Neural cell (in vitro differentiated cells): ENCODE results near the gene S1PR4. TPM values are rescaled to one million over a fixed set of nuclear protein-coding genes. Genes with fewer than 3 reads are reported as not detected.

ENCODE experiments used
- H2AFZ ChIP-seq: fragments of 200-600, 300-800 bp; sonication (generic), shearing (Covaris generic); 2 replicates; pipeline ENCODE4 v1.6.0; 2014; ENCODE audit warnings: low read depth, mild to moderate bottlenecking, antibody characterized with exemption, low read length, moderate library complexity
- H3F3A ChIP-seq: fragments of 200-600 bp; shearing (Covaris generic); 2 replicates; pipeline ENCODE4 v1.6.1; 2016; ENCODE audit warnings: mild to moderate bottlenecking, moderate library complexity, mixed read lengths, antibody characterized with exemption, low read length; ENCODE audit not compliant: insufficient read depth, poor library complexity, severe bottlenecking
- H3K27ac ChIP-seq: fragments of 200-600, 300-800 bp; sonication (generic), shearing (Covaris generic); 2 replicates; pipeline ENCODE4 v1.5.1; 2014; ENCODE audit warnings: mild to moderate bottlenecking, low read length, moderate library complexity
- H3K27me3 ChIP-seq: fragments of 300-800, 200-600 bp; sonication (generic), shearing (Covaris generic); 2 replicates; pipeline ENCODE4 v1.6.0; 2014; ENCODE audit warnings: mild to moderate bottlenecking, low read depth, low read length, moderate library complexity; ENCODE audit not compliant: insufficient read depth
- H3K36me3 ChIP-seq: fragments of 300-800, 200-600 bp; sonication (generic), shearing (Covaris generic); 2 replicates; pipeline ENCODE4 v1.5.1; 2014; ENCODE audit warnings: mild to moderate bottlenecking, antibody characterized with exemption, low read length, moderate library complexity; ENCODE audit not compliant: insufficient read depth
- H3K4me2 ChIP-seq: fragments of 300-800, 200-600 bp; sonication (generic), shearing (Covaris generic); 2 replicates; pipeline ENCODE4 v1.6.0; 2014; ENCODE audit warnings: mild to moderate bottlenecking, low read length
- H3K4me3 ChIP-seq: fragments of 300-800, 200-600 bp; sonication (generic), shearing (Covaris generic); 2 replicates; pipeline ENCODE4 v1.5.1; 2014; ENCODE audit warnings: mild to moderate bottlenecking, low read length, moderate library complexity
- H3K79me2 ChIP-seq: fragments of 200-600 bp; shearing (Covaris generic); replicated peaks from 2 replicates; pipeline ENCODE4 v1.6.0; 2014; ENCODE audit warnings: mild to moderate bottlenecking, low read length, moderate library complexity; ENCODE audit not compliant: insufficient read depth
- H3K9ac ChIP-seq: fragments of 300-800, 200-600 bp; sonication (generic), shearing (Covaris generic); 2 replicates; pipeline ENCODE4 v1.6.1; 2016; ENCODE audit warnings: mild to moderate bottlenecking, low read length, mixed read lengths
- H3K9me2 ChIP-seq: fragments of 200-600 bp; shearing (Covaris generic); 2 replicates; pipeline ENCODE4 v1.6.1; 2016; ENCODE audit warnings: mild to moderate bottlenecking, low read length, mixed read lengths; ENCODE audit not compliant: insufficient read depth
- H3K9me3 ChIP-seq: fragments of 200-600, 300-800 bp; sonication (generic), shearing (Covaris generic); 2 replicates; pipeline ENCODE4 v1.6.1; 2016; ENCODE audit warnings: mild to moderate bottlenecking, mixed run types, low read length, moderate library complexity, mixed read lengths
- H4K20me1 ChIP-seq: fragments of 200-600 bp; shearing (Covaris generic); 2 replicates; pipeline ENCODE4 v1.6.1; 2016; ENCODE audit warnings: mild to moderate bottlenecking, mixed run types; ENCODE audit not compliant: insufficient read depth
- EP300 ChIP-seq: fragments of 450-650 bp; conservative IDR thresholded peaks from 2 replicates; pipeline ENCODE4 v1.6.1; 2014; ENCODE audit warnings: antibody characterized with exemption, mild to moderate bottlenecking, moderate library complexity; ENCODE audit not compliant: poor library complexity, severe bottlenecking
- EZH2 ChIP-seq: fragments of 200-600, 300-800 bp; shearing (Covaris generic), sonication (generic); IDR thresholded peaks from 2 replicates; pipeline ENCODE4 v1.6.1; 2014; ENCODE audit warnings: antibody characterized with exemption, low read length, borderline replicate concordance, mild to moderate bottlenecking; ENCODE audit not compliant: insufficient read depth, poor library complexity, severe bottlenecking
- MXI1 ChIP-seq: fragments of 450-650 bp; conservative IDR thresholded peaks from 2 replicates; pipeline ENCODE4 v1.6.1; 2014; ENCODE audit warnings: antibody characterized with exemption, mild to moderate bottlenecking; ENCODE audit not compliant: poor library complexity, severe bottlenecking
- POLR2AphosphoS5 ChIP-seq: IDR thresholded peaks from 2 replicates; pipeline ENCODE4 v1.6.1; 2012
- RAD21 ChIP-seq: fragments of 450-650 bp; conservative IDR thresholded peaks from 2 replicates; pipeline ENCODE4 v1.6.1; 2014; ENCODE audit warnings: antibody characterized with exemption, mild to moderate bottlenecking, moderate library complexity
- SMC3 ChIP-seq: fragments of 450-650 bp; conservative IDR thresholded peaks from 2 replicates; pipeline ENCODE4 v1.6.1; 2014; ENCODE audit warnings: antibody characterized with exemption, mild to moderate bottlenecking, moderate library complexity; ENCODE audit not compliant: poor library complexity
- TAF1 ChIP-seq: IDR thresholded peaks from 2 replicates; pipeline ENCODE4 v1.6.1; 2012; ENCODE audit warnings: low read depth
- polyA plus RNA-seq: library from polyadenylated mRNA; depleted of rRNA; stranded (reverse); fragments of >200 nt; gene quantifications from 2 replicates; pipeline ENCODE4 v1.2.3, GENCODE V29; 2014
- TF ChIP-seq, protein P1 (sequence below): fragments of 450-650 bp; IDR thresholded peaks from 2 replicates; pipeline ENCODE4 v1.5.1; 2014; ENCODE audit warnings: antibody characterized with exemption, mild to moderate bottlenecking, moderate library complexity; ENCODE audit not compliant: poor library complexity, severe bottlenecking
- TF ChIP-seq, protein P2 (sequence below): IDR thresholded peaks from 2 replicates; pipeline ENCODE4 v1.6.1; 2012; ENCODE audit warnings: borderline replicate concordance

The S1PR4 gene
- polyA plus RNA-seq, 1 donor from 2014 or later, result not detected

DNA sequence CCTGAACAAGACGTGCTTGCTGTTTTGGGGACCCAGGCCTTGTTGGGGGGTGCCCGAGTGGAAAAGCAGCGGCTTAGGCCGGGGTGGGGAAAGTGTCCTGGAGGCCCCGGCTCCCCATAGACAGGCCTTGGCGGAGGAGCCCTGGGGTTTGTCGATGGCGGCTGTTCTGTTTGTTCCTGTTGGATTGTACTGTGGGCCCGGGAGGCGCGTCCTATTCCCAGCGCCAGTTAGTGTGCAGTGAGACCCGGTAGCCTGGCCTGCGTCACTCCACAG is 18.3 kb downstream of the S1PR4 start:
- no peaks in the 10 kb centered on the region for H3F3A ChIP-seq
- no peak overlapping the region for H3K9ac ChIP-seq
- no peak overlapping the region for H3K27ac ChIP-seq
- H4K20me1 ChIP-seq, result no peaks in the 10 kb centered on the region
- H3K36me3 ChIP-seq, result no peaks in the 10 kb centered on the region
- H3K4me2 ChIP-seq, result no peak overlapping the region
- no peaks in the 10 kb centered on the region for H3K9me3 ChIP-seq
- H3K27me3 ChIP-seq, result no peaks in the 10 kb centered on the region
- H2AFZ ChIP-seq, result no peak overlapping the region
- no peaks in the 10 kb centered on the region for H3K79me2 ChIP-seq
- no peaks in the 10 kb centered on the region for H3K9me2 ChIP-seq
- no peak overlapping the region for H3K4me3 ChIP-seq
- TF ChIP-seq TAF1 (no peak), EP300 (no peak), EZH2 (no peak), RAD21 (no peak), SMC3 (no peak), MXI1 (no peak), POLR2AphosphoS5 (no peak)
- TF ChIP-seq, protein P1, sequence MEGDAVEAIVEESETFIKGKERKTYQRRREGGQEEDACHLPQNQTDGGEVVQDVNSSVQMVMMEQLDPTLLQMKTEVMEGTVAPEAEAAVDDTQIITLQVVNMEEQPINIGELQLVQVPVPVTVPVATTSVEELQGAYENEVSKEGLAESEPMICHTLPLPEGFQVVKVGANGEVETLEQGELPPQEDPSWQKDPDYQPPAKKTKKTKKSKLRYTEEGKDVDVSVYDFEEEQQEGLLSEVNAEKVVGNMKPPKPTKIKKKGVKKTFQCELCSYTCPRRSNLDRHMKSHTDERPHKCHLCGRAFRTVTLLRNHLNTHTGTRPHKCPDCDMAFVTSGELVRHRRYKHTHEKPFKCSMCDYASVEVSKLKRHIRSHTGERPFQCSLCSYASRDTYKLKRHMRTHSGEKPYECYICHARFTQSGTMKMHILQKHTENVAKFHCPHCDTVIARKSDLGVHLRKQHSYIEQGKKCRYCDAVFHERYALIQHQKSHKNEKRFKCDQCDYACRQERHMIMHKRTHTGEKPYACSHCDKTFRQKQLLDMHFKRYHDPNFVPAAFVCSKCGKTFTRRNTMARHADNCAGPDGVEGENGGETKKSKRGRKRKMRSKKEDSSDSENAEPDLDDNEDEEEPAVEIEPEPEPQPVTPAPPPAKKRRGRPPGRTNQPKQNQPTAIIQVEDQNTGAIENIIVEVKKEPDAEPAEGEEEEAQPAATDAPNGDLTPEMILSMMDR, result no peak
- TF ChIP-seq, protein P2, sequence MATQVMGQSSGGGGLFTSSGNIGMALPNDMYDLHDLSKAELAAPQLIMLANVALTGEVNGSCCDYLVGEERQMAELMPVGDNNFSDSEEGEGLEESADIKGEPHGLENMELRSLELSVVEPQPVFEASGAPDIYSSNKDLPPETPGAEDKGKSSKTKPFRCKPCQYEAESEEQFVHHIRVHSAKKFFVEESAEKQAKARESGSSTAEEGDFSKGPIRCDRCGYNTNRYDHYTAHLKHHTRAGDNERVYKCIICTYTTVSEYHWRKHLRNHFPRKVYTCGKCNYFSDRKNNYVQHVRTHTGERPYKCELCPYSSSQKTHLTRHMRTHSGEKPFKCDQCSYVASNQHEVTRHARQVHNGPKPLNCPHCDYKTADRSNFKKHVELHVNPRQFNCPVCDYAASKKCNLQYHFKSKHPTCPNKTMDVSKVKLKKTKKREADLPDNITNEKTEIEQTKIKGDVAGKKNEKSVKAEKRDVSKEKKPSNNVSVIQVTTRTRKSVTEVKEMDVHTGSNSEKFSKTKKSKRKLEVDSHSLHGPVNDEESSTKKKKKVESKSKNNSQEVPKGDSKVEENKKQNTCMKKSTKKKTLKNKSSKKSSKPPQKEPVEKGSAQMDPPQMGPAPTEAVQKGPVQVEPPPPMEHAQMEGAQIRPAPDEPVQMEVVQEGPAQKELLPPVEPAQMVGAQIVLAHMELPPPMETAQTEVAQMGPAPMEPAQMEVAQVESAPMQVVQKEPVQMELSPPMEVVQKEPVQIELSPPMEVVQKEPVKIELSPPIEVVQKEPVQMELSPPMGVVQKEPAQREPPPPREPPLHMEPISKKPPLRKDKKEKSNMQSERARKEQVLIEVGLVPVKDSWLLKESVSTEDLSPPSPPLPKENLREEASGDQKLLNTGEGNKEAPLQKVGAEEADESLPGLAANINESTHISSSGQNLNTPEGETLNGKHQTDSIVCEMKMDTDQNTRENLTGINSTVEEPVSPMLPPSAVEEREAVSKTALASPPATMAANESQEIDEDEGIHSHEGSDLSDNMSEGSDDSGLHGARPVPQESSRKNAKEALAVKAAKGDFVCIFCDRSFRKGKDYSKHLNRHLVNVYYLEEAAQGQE, result no peak

DNA sequence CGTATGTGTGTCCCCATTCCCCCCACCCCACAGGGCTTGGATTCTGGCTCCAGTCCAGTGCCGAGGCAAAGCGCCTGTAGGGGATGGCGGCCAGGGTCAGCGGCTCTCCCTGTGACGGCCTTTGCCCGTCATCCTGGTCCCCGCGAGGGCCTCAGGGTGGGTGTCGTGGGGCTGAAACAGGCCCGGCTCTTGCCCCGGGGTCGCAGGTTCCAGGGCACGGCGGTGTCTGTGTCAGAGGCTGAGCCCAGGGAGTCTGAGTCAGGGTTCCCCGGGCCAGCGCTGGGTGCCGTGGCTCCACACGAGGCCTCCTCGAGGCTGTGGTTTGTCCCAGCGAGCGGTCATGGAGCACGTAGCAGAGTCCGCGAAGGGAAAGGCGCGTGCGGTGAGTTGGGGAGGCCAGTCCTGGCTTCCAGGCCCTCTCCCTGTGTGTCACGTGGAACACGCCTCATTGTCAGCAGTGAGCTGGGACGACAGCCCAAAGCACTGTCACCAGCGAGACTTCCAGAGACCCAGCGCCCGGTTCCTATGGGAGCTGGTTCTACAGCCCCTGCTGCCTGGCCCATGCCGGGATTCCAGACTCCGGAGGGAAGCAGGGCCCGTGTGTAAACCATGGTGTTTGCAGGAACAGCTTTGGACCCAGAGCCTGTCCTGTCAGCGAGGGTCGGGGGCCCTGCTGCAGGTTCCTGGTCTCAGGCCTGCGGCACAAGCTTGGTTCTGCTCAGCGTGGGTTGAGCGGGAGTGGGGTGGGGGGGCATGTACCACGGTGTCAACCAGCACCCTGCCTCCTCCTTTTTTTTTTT is 20.5 kb downstream of the S1PR4 start:
- Histone ChIP-seq H3K36me3 (no peaks in the 10 kb centered on the region), H3K27ac (no peak overlapping the region), H2AFZ (no peak overlapping the region), H3K9ac (no peak overlapping the region), H3K9me2 (no peaks in the 10 kb centered on the region), H3F3A (no peaks in the 10 kb centered on the region), H3K9me3 (no peaks in the 10 kb centered on the region), H3K27me3 (no peaks in the 10 kb centered on the region), H4K20me1 (no peaks in the 10 kb centered on the region), H3K79me2 (no peaks in the 10 kb centered on the region), H3K4me3 (no peak overlapping the region), H3K4me2 (no peak overlapping the region)
- TF ChIP-seq TAF1 (no peak), MXI1 (no peak), POLR2AphosphoS5 (no peak), SMC3 (no peak), RAD21 (no peak), EZH2 (no peak), EP300 (no peak)
- TF ChIP-seq, protein P2, result no peak
- TF ChIP-seq, protein P1, result no peak
